MM.1S (cell line): ENCODE data around the gene UGT8.
"Not testable (repeated sequence)": the region's sequence is repeated elsewhere in the genome, so short reads cannot be mapped to it uniquely, and the experiment has no call there.

ENCODE experiments used
- DNase-seq: peaks from one replicate; pipeline ENCODE4 v3.0.0-alpha.2; 2015
- H2AFZ ChIP-seq: fragments of 300-600 bp; sonication (generic); 2 replicates; pipeline ENCODE4 v1.6.0; 2016; ENCODE audit warnings: antibody characterized with exemption, low read length
- H3F3A ChIP-seq: fragments of 300-600 bp; sonication (generic); 2 replicates; pipeline ENCODE4 v1.6.1; 2016; ENCODE audit warnings: mild to moderate bottlenecking, antibody characterized with exemption, low read length, moderate library complexity, mixed read lengths; ENCODE audit not compliant: insufficient read depth
- H3K27ac ChIP-seq: fragments of 300-600 bp; sonication (generic); 2 replicates; pipeline ENCODE4 v1.5.1; 2016; ENCODE audit warnings: mild to moderate bottlenecking, low read length
- H3K27me3 ChIP-seq: fragments of 300-600 bp; sonication (generic); replicated peaks from 2 replicates; pipeline ENCODE4 v1.6.0; 2016; ENCODE audit warnings: low read length; ENCODE audit not compliant: insufficient read depth
- H3K36me3 ChIP-seq: fragments of 300-600 bp; sonication (generic); replicated peaks from 2 replicates; pipeline ENCODE4 v1.6.1; 2016; ENCODE audit warnings: mild to moderate bottlenecking, low read length, mixed read lengths; ENCODE audit not compliant: insufficient read depth
- H3K4me1 ChIP-seq: fragments of 300-600 bp; sonication (generic); 2 replicates; pipeline ENCODE4 v1.6.1; 2016; ENCODE audit warnings: low read length, mixed read lengths
- H3K4me2 ChIP-seq: fragments of 300-600 bp; sonication (generic); 2 replicates; pipeline ENCODE4 v1.6.0; 2016; ENCODE audit warnings: low read depth, low read length
- H3K4me3 ChIP-seq: fragments of 300-600 bp; sonication (generic); 2 replicates; pipeline ENCODE4 v1.5.1; 2016; ENCODE audit warnings: low read length, mixed read lengths
- H3K79me2 ChIP-seq: fragments of 300-600 bp; sonication (generic); 2 replicates; pipeline ENCODE4 v1.6.1; 2016; ENCODE audit warnings: mixed run types, low read length, mixed read lengths
- H3K9ac ChIP-seq: fragments of 300-600 bp; sonication (generic); 2 replicates; pipeline ENCODE4 v1.6.1; 2016; ENCODE audit warnings: low read length, mixed read lengths
- H3K9me2 ChIP-seq: fragments of 300-600 bp; sonication (generic); replicated peaks from 2 replicates; pipeline ENCODE4 v1.6.1; 2016; ENCODE audit warnings: mild to moderate bottlenecking, low read length, mixed read lengths; ENCODE audit not compliant: insufficient read depth
- H3K9me3 ChIP-seq: fragments of 300-600 bp; sonication (generic); replicated peaks from 2 replicates; pipeline ENCODE4 v1.6.1; 2016; ENCODE audit warnings: mild to moderate bottlenecking, low read length, mixed read lengths; ENCODE audit not compliant: insufficient read depth
- H4K20me1 ChIP-seq: fragments of 300-600 bp; sonication (generic); 2 replicates; pipeline ENCODE4 v1.6.1; 2016; ENCODE audit warnings: mild to moderate bottlenecking, low read length, moderate library complexity, mixed read lengths; ENCODE audit not compliant: insufficient read depth
- CTCF ChIP-seq: fragments of 300-600 bp; sonication (generic); IDR thresholded peaks from 2 replicates; pipeline ENCODE4 v1.5.1; 2016; ENCODE audit warnings: antibody characterized with exemption, low read length, mixed read lengths
- EZH2 ChIP-seq: fragments of 300-600 bp; sonication (generic); optimal IDR thresholded peaks from 2 replicates; pipeline ENCODE3; 2017; ENCODE audit warnings: low read depth, mild to moderate bottlenecking, antibody characterized with exemption, low read length, mixed read lengths
- EZH2phosphoT487 ChIP-seq: fragments of 300-600 bp; sonication (generic); IDR thresholded peaks from 2 replicates; pipeline ENCODE4 v1.6.1; 2018; ENCODE audit warnings: antibody characterized with exemption, low read length

The UGT8 gene

GRCh38 chr4:114577386-114577785 is 21.2 kb upstream of the UGT8 start:
- Histone ChIP-seq H3K9me3 (no peaks in the 10 kb centered on the region), H3K4me2 (no peak overlapping the region), H3K4me1 (no peaks in the 10 kb centered on the region), H3K79me2 (no peaks in the 10 kb centered on the region), H2AFZ (no peak overlapping the region), H3K27me3 (no peaks in the 10 kb centered on the region), H3K9me2 (no peaks in the 10 kb centered on the region), H3F3A (no peaks in the 10 kb centered on the region), H3K36me3 (no peaks in the 10 kb centered on the region), H3K4me3 (no peak overlapping the region), H3K27ac (no peak overlapping the region), H3K9ac (no peak overlapping the region), H4K20me1 (no peaks in the 10 kb centered on the region)
- TF ChIP-seq EZH2phosphoT487: no peak
- no peak for DNase-seq

- Histone ChIP-seq H3K79me2 (no peaks in the 10 kb centered on the region), H3K9ac (no peak overlapping the region), H3K36me3 (no peaks in the 10 kb centered on the region), H3K27me3 (no peaks in the 10 kb centered on the region), H3K4me3 (no peak overlapping the region), H3K4me2 (no peak overlapping the region), H3K4me1 (no peaks in the 10 kb centered on the region), H3K9me3 (no peaks in the 10 kb centered on the region), H4K20me1 (no peaks in the 10 kb centered on the region), H3F3A (no peaks in the 10 kb centered on the region), H2AFZ (no peak overlapping the region), H3K27ac (no peak overlapping the region), H3K9me2 (no peaks in the 10 kb centered on the region)
- no peak for TF ChIP-seq CTCF
- no peak for TF ChIP-seq EZH2
- TF ChIP-seq EZH2phosphoT487: no peak
- DNase-seq: no peak
Observed at GRCh38 chr4:114582621-114583020, 16.0 kb upstream of the UGT8 start.

GRCh38 chr4:114588305-114588704 is 10.3 kb upstream of the UGT8 start:
- H3K36me3 ChIP-seq: no peaks in the 10 kb centered on the region
- no peaks in the 10 kb centered on the region for H3K79me2 ChIP-seq
- H3K9me3 ChIP-seq: no peaks in the 10 kb centered on the region
- H3K4me2 ChIP-seq: no peak overlapping the region
- H3K27me3 ChIP-seq: no peaks in the 10 kb centered on the region
- no peak overlapping the region for H3K4me3 ChIP-seq
- H2AFZ ChIP-seq: no peak overlapping the region
- no peaks in the 10 kb centered on the region for H3K9me2 ChIP-seq
- H3K4me1 ChIP-seq: no peaks in the 10 kb centered on the region
- H3K27ac ChIP-seq: no peak overlapping the region
- DNase-seq: no peak
- no peak overlapping the region for H3K9ac ChIP-seq
- H3F3A ChIP-seq: no peaks in the 10 kb centered on the region
- TF ChIP-seq EZH2 (no peak), CTCF (no peak), EZH2phosphoT487 (no peak)
- no peaks in the 10 kb centered on the region for H4K20me1 ChIP-seq

GRCh38 chr4:114590360-114590759 is 8.2 kb upstream of the UGT8 start:
- not testable (repeated sequence) for H3K4me1 ChIP-seq, H2AFZ ChIP-seq, H3K4me2 ChIP-seq, H3K27me3 ChIP-seq, DNase-seq, H4K20me1 ChIP-seq, H3K9ac ChIP-seq, H3K9me2 ChIP-seq, H3K9me3 ChIP-seq, H3F3A ChIP-seq, H3K27ac ChIP-seq, H3K36me3 ChIP-seq, H3K4me3 ChIP-seq, H3K79me2 ChIP-seq
